DND-41 (cell line): Measurements from ENCODE around the gene SYDE2.

ENCODE experiments used
- ATAC-seq: fragments of 200-7000 bp; cut with Tn5 transposase; 3 replicates; pipeline ENCODE4 v1.9.1; 2021; ENCODE audit warnings: low read depth; ENCODE audit not compliant: insufficient read depth
- DNase-seq: peaks from one replicate; pipeline ENCODE4 v3.0.0-alpha.2; 2020
- H2AFZ ChIP-seq: 2 replicates; pipeline ENCODE4 v1.6.0; 2012; ENCODE audit warnings: low read depth, low read length
- H3K27ac ChIP-seq: 2 replicates; pipeline ENCODE4 v1.5.1; 2012; ENCODE audit warnings: low read length, inconsistent platforms
- H3K27me3 ChIP-seq: fragments of 200-600 bp; sonication (generic); 2 replicates; pipeline ENCODE4 v1.6.0; 2012; ENCODE audit warnings: low read length, mild to moderate bottlenecking, inconsistent platforms; ENCODE audit not compliant: insufficient read depth, poor library complexity
- H3K36me3 ChIP-seq: 2 replicates; pipeline ENCODE4 v1.5.1; 2012; ENCODE audit warnings: low read length, inconsistent platforms; ENCODE audit not compliant: insufficient read depth
- H3K4me1 ChIP-seq: 2 replicates; pipeline ENCODE4 v1.5.1; 2012; ENCODE audit warnings: mild to moderate bottlenecking, low read length; ENCODE audit not compliant: insufficient read depth
- H3K4me2 ChIP-seq: 2 replicates; pipeline ENCODE4 v1.6.0; 2012; ENCODE audit warnings: mild to moderate bottlenecking, moderate library complexity, low read length, inconsistent platforms; ENCODE audit not compliant: insufficient read depth
- H3K4me3 ChIP-seq, 2 experiments: fragments of 200-600 bp in 1 of 2; shearing (Covaris generic) in 1 of 2; 2 replicates each; pipeline ENCODE4 v1.5.1; 2012 to 2016; ENCODE audit warnings: inconsistent platforms in 2 of 2, low read length in 2 of 2, mild to moderate bottlenecking in 2 of 2, low read depth in 1 of 2, moderate library complexity in 1 of 2
- H3K79me2 ChIP-seq: 2 replicates; pipeline ENCODE4 v1.6.0; 2012; ENCODE audit warnings: low read length, inconsistent platforms; ENCODE audit not compliant: insufficient read depth
- H3K9ac ChIP-seq: 2 replicates; pipeline ENCODE4 v1.6.0; 2012; ENCODE audit warnings: low read depth, mild to moderate bottlenecking, inconsistent platforms, low read length, moderate library complexity
- H3K9me3 ChIP-seq: 2 replicates; pipeline ENCODE4 v1.5.1; 2012; ENCODE audit warnings: low read length, moderate library complexity, mild to moderate bottlenecking, inconsistent platforms; ENCODE audit not compliant: insufficient read depth, severe bottlenecking
- H4K20me1 ChIP-seq: 2 replicates; pipeline ENCODE4 v1.6.0; 2012; ENCODE audit warnings: low read length; ENCODE audit not compliant: insufficient read depth
- EZH2 ChIP-seq: IDR thresholded peaks from 3 replicates; pipeline ENCODE4 v1.6.1; 2012; ENCODE audit warnings: borderline replicate concordance, low read depth, mild to moderate bottlenecking, moderate library complexity, low read length, inconsistent platforms; ENCODE audit not compliant: severe bottlenecking
- TF ChIP-seq, protein P1 (sequence below): IDR thresholded peaks from 2 replicates; pipeline ENCODE4 v1.5.1; 2012; ENCODE audit warnings: borderline replicate concordance, low read length, moderate library complexity, mild to moderate bottlenecking; ENCODE audit not compliant: poor library complexity, severe bottlenecking; ENCODE audit errors: extremely low read depth

SYDE2 gene

DNA sequence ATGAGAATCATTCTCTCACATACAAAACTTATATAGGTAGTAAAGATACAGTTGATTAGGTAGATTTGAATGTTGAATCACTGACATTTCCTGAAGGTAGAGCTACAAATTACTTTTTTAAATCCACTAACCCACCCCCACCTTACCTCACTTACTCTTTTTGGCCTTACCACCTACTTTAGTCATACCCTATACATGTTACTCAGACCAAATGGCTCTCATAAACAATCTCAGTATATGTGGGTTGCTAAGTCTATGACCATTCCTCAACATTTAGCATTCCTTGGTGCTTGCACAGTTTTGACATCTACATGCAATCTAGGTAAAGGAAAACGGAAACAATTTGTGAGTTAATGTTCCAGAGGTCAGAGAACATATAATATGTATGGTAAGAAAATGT, 26.3 kb downstream of the SYDE2 start:
- Histone ChIP-seq H4K20me1 (no peaks in the 10 kb centered on the region), H3K4me1 (peaks cover 15% of the 10 kb centered on the region), H3K9ac (no peak overlapping the region), H3K27me3 (no peaks in the 10 kb centered on the region), H3K4me2 (no peak overlapping the region), H2AFZ (no peak overlapping the region), H3K9me3 (no peaks in the 10 kb centered on the region), H3K36me3 (no peaks in the 10 kb centered on the region), H3K27ac (no peak overlapping the region), H3K79me2 (no peaks in the 10 kb centered on the region), H3K4me3 (no peak overlapping the region)
- DNase-seq (no peak), ATAC-seq (no peak)
- TF ChIP-seq, protein P1, sequence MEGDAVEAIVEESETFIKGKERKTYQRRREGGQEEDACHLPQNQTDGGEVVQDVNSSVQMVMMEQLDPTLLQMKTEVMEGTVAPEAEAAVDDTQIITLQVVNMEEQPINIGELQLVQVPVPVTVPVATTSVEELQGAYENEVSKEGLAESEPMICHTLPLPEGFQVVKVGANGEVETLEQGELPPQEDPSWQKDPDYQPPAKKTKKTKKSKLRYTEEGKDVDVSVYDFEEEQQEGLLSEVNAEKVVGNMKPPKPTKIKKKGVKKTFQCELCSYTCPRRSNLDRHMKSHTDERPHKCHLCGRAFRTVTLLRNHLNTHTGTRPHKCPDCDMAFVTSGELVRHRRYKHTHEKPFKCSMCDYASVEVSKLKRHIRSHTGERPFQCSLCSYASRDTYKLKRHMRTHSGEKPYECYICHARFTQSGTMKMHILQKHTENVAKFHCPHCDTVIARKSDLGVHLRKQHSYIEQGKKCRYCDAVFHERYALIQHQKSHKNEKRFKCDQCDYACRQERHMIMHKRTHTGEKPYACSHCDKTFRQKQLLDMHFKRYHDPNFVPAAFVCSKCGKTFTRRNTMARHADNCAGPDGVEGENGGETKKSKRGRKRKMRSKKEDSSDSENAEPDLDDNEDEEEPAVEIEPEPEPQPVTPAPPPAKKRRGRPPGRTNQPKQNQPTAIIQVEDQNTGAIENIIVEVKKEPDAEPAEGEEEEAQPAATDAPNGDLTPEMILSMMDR: no peak
- no peak for TF ChIP-seq EZH2

DNA sequence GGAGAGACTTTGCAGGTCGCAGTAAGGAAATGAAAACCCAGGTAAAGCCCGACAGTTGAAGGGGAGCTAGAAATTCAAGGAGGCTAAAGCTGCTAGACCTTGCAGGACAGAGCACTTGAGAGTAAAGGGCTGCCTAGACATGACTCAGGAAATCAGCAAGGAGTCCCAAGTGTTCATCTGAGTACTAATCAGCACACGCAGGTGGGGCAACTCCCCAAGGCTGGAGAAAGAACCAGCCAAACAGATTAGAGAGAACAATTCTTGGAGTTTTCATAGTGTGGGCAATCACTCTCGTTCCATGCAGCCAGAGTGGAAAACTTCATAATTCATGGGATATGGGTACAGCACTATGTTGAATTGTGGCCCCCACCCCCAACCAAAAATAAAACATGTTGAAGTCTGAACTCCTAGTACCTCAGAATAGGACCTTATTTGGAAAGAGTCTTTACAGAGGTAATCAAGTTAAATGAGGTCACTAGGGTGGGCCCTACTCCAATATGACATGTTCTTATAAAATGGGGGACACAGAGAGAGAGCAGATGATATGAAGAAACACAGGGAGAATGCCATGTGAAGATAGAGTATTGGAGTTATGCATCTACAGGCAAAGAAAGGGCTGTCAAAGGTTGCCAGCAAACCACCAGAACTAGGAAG, 28.0 kb downstream of the SYDE2 start:
- no peak for DNase-seq
- Histone ChIP-seq H3K9me3 (no peaks in the 10 kb centered on the region), H3K4me1 (peaks cover 8% of the 10 kb centered on the region; the same call in 1 of the 2 replicates), H3K4me2 (no peak overlapping the region), H3K4me3 (no peak overlapping the region), H3K9ac (no peak overlapping the region), H4K20me1 (no peaks in the 10 kb centered on the region), H3K36me3 (no peaks in the 10 kb centered on the region), H2AFZ (no peak overlapping the region), H3K27me3 (no peaks in the 10 kb centered on the region), H3K79me2 (no peaks in the 10 kb centered on the region), H3K27ac (no peak overlapping the region)
- no peak for ATAC-seq
- no peak for TF ChIP-seq EZH2
- TF ChIP-seq, protein P1: no peak

- H3K4me1 ChIP-seq: peaks cover 8% of the 10 kb centered on the region; the same call in 1 of the 2 replicates
- no peaks in the 10 kb centered on the region for H3K79me2 ChIP-seq
- no peaks in the 10 kb centered on the region for H3K27me3 ChIP-seq
- no peak overlapping the region for H3K4me2 ChIP-seq
- no peaks in the 10 kb centered on the region for H3K36me3 ChIP-seq
- no peak overlapping the region for H3K27ac ChIP-seq
- H4K20me1 ChIP-seq: no peaks in the 10 kb centered on the region
- ATAC-seq (peak; percentile 77), DNase-seq (peak; percentile 30)
- no peak overlapping the region for H3K4me3 ChIP-seq
- H3K9ac ChIP-seq: no peak overlapping the region
- TF ChIP-seq EZH2: no peak
- TF ChIP-seq, protein P1: no peak
- H3K9me3 ChIP-seq: no peaks in the 10 kb centered on the region
- H2AFZ ChIP-seq: no peak overlapping the region
Observed at GRCh38 chr1:85171721-85172120, 29.1 kb downstream of the SYDE2 start.
